ENCODE measurements around the gene ARHGEF40.

DNA sequence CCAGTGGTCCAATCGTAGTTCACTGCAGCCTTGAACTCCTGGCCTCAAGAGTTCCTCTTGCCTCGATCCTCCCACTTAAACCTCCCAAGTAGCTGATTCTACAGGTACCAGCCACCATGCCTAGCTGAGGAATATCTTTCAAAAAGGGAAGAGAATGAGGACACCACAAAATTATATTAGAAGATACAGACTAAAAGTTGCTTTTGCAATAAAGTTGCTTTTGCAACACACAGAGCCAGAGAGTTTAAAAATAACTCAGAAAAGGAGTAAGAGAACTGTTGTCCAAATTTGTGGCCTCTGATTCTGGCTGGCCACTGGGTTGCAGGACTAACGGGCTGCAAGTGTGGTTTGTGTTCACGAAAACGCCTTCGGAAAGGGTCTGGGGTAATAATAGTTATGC is 50.6 kb downstream of the ARHGEF40 start:
- TF ChIP-seq CTCF (IDR thresholded peaks at IDR 0.05) (no peak), POLR2A (IDR thresholded peaks at IDR 0.05) (no peak)

All from lower leg skin (tissue), 3 donors.